ENCODE measurements around the gene PLCL2.

- TF ChIP-seq EZH2phosphoT487 (IDR thresholded peaks at IDR 0.05) (no peak), CTCF (IDR thresholded peaks at IDR 0.05) (no peak)
Measured at GRCh38 chr3:17045705-17046104, 160.9 kb downstream of the PLCL2 start.
